Hematopoietic multipotent progenitor cell treated with erythropoietin and hydrocortisone succinate and interleukin-3 and kit ligand, for 4 days (in vitro differentiated cells): ENCODE results near the gene JOSD1.

Source experiments
- DNase-seq: peaks from one replicate; pipeline ENCODE4 v3.0.0-alpha.2; 2015

JOSD1 gene

DNA sequence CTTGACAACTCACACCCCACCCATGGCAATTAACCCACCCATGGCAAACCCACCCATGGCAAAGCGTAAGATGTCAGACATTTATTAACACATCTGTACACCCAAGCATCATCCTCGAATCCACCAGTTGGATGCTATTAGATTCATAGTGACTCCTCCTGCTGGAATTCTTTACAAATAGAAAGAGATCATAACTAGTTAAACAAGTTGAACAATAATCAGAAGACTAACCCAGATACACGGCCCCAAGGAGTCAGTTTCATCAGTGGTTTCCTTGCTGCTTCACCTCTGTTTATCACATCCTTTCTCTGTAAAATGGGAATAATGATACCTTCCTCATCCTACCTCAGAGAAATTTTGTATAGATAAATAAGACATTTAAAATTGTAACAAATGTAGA, 10.1 kb upstream of the JOSD1 start:
- no peak for DNase-seq

DNA sequence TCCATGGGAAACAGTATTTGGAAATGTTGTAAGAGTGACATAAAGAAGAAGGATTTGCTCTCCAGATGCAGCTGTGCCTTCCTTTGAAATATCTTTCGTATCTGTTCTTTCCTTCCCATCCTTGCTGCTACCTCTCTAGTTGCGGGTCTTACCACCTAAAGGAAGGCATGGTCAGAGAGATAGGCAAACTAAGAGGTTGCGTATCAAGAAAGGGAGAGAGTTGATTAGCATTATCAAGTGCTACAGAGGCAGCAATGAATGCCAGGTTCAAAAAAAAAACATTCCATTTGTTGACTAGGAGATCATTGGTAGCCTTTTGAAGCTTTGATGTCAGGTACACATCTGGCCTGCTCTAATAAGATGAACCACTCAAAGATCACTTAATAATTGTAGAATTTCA, 9.6 kb upstream of the JOSD1 start:
- peak; percentile 78 for DNase-seq

DNA sequence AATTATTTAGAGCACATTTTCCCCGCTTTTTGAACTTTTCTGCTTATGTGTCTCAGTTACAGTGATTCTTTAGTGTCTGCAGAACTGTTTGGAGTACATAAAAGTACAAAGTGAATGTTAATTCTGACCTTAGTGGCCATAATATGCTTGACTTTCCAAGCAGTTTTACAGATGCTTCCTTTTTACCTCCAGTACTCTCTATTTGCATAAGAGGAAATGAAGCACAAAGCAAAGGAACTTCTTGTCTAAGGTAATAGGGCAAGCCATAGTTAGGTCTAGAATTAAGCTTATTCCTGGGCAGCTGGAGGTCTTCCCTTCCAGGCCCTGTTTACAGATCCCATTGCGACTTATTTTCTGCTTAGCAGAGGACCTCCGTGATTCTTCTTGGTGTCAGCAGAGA, 8.6 kb upstream of the JOSD1 start:
- DNase-seq: no peak

DNA sequence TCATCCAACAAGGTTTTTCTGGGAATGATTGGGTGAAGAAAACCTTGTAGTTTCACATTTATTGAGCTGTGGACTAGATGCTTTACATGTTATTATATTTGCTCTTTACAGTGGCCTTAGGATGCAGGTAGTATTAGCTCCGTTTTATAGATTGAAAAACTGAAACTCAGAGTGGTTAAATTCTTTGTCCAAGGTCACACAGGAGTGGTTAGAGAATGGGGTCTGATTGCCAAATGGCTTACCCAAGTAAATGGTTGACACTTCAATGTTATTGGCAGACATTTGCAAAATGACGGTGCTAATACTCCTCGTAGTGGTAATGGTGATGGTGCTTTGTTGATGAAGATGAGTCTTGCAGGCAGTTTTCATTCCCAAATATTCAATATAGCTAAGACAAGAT, 7.2 kb upstream of the JOSD1 start:
- no peak for DNase-seq

DNA sequence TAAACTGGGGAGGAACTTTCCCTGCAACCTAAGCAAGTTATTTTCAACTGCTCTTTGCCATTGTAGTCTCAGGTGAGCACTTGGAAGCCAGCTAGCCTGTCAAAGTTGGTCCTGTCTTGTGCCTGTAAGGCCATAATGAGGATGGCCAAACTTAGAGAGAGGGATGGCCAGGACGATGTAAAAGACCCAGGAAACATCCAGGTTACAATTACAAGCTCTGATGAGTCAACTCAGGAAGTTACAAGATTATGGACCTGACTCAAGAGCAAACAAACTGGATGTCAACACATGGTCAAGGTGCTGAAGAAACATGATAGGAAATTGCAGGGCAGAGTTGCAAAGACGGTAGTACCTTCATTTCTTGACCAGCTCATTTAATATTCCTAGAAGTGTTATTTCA, 6.6 kb upstream of the JOSD1 start:
- DNase-seq: no peak

DNA sequence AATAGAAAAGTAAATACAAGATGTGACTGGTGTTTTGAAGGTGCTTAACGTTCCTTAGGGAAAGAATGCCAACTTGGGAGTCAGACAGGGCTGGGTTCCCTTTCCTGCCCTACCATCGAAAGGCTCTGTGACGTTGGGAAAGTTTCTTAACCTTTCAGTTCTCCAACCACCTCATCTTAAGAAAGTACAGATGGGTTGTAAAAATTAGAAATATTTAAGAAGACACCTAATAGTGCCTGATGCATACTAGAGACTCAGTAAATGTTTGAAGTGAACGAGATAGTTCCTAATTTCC, 6.1 kb upstream of the JOSD1 start:
- DNase-seq: no peak

DNA sequence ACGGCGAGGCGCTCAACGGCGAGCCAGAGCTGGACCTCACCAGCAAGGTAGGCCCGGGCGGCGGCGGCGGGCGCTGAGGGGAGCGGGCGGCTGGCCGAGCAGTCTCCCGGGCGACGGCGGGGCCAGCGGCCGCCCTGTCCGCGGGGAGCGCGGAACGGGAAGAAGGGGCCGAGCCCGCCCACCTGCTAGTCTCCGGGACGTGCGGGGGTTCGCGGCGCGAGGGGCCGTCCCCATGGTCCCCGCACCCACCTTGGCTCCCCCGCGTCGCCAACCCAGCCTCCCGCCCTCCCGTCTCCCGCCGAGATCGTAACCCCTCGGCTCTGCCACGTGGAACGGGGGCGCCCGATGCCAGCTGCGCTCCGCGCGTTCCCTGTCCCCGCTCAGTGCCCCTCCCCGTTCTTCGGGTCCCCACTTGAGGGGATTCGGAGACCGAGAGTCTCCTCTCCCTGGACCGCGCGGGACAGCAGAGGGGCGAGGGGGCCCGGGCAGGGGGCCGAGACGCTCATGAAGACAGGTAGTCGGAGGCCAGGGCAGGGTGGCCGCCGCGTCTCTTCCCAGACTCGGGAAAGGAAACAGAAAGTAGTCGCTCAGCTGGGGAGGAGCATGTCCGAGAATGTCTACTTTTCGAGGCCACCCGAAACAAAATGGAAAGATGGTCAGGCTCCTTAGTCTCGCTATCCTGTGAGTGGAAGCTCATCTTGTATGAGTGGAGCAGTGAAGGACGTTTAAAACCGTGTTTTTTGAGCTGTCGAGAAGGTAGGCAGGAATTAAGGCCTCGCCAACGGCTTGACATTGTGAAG, 5.6 kb upstream of the JOSD1 start:
- peak; percentile 47 for DNase-seq

DNA sequence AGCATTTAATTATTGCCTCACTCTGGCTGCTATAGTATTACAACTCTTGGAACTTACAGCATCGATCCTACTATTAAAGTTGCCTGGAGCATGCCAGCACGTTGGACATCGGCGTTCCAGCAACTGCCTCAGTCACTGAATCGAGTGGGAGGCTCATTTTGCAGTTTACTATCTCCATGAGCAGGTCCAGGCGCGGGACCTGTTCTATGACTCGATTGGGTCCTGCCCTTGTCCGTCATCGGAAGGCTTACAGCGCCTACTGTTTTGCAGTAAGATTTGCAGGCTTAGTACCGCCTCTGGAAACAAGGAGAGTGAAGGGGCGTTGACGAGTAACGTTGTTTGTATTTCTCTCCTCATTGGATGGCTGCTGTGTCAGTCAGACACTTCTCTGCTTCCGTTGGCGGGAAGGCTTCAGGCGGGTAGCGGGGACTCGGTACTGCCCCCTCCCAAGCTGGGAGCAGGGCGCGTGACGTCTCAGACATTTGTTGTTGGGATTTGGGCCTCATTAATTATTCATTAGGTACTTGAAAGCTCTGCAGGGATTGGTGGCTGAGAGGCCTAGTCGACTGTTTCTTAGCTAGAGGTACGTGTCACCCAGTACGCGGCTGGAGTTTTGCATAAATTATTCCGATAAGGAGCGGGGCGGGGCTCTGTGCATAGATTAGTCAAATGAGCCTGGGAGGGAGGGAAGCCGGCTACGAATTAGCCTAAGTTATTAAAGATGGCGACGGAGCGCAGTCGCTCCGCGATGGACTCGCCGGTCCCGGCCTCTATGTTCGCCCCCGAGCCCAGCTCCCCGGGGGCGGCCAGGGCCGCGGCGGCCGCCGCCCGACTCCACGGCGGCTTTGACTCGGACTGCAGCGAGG, 4.7 kb upstream of the JOSD1 start, which contains the start of gene GTPBP1:
Gene GTPBP1 (plus strand): TSS at position 710 of the 866 bp plus-strand sequence. CDS start 12 bp downstream, at position 722.
- peak; percentile 100 for DNase-seq

DNA sequence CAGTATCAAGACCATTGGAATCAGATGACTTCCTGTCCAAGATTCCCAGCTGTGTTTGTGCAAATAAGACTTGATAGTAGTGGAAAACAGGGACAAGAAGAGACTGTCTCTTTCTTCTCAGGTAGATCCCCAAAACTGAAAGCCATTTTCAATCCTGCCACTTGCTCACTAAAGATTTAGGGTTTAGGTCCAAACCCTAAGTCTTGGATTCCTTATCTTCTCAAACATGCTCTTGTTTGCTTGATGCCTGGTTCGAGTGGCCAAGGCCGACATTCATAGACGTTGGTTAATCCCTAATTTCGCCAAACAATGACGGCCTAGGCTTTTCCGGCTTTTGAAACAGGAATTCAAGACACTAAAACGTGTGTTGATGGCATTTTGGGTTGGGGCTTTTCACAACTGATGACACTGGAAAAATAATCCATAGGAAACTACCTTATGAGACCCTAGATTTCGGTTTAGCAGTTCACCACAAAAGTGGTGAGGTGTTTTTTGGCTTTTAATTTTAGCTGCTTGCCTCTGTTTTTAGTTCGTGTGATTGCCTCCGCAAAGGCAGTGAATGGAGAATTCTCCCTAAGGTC, 4.0 kb upstream of the JOSD1 start:
- peak; percentile 46 for DNase-seq

DNA sequence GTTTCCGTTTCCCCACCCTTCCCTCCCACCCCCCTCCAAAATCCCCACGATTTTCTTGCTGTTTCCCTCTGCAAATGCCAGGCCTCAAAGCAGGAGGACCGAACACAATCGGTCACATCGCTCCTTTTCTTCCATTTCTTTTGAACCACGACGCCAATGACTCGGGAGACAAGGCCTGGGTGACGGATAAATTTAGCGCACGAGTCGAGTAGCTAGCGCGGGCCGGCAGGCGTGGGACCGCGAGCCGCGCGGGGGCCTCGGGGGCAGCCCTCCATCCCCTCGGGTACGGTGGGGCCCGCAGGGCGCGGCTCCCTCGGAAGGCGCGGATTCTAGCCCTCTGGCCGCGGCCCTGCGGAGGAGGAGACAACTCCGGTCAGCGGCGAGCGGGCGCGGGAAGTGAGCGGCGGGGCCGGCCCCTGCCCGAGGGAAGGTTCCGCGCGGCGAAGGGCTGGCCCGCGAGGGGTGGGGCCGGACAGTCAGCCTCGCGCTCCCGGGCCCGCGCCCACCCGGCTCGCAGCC, 414 bp downstream of the JOSD1 start:
- no peak for DNase-seq

DNA sequence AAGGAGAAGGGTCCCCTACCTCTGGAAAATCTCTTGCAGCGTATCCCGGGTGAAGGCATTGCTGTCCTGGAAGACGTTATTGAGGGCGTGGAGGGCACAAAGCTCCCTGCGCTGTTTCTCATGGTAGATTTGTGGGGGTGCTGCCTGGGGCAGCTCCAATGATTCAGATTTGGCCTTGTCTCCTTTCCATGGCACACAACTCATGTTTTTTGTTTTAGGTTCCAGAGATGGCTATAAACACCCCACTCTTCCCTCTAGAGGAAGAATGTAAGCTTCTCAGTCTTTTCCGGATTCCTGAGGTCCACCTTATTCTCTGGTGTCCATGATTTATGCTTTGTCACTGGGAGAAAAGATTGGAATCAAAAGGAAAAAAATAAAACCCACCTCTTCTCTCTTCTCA, 959 bp downstream of the JOSD1 start:
- DNase-seq: no peak

DNA sequence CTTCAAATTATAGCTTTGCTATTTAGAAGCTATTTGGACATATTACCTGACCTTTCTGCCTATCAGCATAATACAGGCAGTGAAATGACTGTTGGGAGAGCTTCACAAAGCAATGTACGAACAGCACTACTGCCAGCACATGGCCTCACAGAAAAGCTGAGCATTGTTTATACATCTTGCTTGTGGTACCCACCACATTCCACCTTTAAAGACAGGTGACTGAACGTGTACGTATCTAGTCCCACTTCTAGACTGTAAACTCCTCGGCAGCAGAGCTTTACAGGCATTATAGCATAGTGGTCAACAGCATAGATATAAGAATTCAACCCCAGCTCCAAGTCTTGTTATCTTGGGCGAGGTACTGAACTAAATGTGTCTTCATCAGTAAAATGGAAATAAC, 1.6 kb downstream of the JOSD1 start:
- DNase-seq: no peak

DNA sequence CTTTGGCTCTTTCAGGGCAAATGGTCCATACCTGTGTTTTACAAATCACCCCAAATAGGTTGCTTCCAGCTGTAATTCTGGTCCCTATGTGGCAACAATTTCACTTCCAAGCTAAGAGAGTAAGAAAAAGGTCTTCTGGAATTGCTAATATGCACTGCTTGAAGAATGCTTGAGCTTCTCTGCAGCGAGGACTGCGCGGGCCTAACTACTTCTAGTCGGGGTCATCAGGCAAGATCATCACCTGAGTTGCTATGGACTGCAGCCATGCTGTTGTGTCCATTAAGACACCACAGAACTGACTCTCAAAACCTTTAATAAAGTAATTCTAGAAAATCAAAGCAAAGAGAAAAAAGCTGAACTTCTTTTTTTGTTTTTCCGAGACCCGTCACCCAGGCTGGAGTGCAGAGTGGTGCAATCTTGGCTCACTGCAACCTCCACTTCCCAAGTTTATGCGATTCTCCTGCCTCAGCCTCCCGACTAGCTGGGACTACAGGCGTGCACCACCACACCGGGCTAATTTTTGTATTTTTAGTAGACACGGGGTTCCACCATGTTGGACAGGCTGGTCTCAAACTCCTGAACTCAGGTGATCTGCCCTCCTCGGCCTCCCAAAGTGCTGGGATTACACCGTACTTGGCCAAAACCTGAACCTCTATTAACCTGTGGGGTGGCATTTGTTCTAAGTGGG, 2.2 kb downstream of the JOSD1 start:
- no peak for DNase-seq

DNA sequence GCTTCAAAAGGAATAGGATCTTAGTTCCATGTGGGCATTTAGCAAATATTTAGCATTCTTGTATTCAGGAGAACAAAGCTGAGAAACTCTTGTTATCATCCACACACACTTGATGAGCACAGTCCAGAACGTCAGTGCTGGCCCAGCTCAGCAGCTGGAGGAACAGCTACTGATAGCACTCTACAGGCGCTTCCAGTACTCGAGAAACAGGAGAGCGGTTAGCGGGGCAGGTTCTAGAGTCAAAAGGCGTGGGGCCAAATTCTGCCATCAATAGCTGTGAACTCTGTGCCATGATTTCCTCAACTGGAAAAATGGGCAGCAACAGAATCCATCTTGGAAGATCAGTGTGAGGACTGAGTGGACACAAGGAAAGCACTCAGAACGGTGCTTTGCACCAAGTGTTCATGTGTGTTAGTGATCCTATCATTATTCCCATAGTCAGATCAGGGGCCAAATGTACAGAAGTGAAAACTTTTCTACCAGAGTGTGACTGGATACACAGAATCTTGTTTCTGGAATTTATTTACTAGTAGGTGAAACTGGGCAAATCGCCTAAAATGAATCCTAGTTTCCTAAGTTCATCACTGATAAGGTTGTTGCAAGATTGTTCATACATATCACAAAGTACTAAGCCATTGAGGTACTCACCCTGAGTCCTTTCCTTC, 3.2 kb downstream of the JOSD1 start:
- peak; percentile 81 for DNase-seq

DNA sequence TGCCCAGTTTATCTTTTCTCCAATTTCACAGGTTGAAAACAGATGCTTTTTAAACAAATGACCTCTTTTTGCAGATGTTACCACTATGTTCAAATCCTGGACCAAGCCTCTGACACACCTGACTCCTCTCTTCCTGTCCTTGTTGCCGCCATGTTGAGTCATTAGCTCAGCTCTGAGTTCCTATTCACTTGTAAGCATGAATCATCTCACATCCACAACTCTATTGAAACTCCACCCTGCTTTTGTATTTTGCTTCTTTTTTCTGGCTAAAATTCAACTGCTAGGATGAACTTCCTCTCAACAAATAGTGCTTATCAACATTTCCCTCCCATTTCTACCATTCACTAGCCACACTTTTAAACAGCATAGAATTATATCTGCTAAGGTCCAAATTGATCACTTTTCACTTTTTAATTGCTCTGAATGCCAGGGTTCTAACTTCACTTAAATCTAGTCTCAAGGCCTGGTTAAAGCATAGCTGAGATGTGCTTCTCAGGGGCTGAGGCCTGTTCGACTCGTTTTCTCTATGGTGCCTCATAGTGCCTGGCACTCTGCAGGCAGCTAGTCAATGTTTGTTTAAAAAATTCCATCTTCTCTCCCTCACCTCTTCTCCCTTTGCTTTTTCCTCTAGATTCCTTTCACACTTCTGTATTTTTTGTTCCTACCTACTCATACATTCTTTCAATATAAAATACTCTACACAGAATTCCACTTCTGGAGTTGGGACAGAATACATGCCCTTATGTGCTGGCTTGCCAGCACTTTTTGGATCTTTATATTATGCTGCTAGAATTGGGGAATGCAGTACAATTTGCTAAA, 3.9 kb downstream of the JOSD1 start:
- peak; percentile 70 for DNase-seq

DNA sequence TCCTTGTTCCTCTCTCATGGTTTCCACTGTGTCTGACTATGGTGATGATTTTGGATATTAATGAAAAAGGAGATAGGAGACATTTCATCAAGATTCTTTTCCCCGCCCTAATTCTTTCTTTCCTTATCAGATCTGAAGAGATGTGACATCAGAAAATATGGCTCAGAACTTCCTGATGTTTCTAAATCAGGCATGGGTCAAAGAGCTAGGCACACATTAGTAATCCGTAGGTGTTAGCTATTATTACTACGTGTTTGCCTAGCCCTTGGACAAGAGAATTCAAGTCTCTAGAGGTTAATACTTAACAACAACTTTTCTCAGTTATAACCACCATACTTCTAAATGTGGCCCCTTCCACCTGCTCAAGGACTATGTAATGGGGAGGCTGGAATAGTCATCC, 5.8 kb downstream of the JOSD1 start:
- peak; percentile 41 for DNase-seq

DNA sequence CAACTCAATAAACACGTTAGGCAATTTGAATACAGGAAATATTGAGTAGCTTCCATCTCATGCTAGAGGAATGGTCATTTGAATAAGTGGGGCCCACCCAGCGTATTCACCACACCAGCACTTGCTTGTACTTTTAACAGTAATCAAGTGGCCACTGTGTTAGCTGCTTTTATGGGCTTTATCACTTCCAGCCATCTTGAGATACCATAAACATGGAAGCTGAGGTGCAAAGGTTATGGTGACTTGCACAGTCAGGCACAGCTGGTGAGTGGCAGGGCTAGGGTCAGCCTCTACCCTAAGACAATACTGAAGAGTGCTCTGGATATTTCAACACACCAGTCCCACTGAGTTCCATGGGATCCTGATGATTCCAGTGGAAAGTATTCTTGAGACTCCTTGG, 6.7 kb downstream of the JOSD1 start:
- DNase-seq: no peak

DNA sequence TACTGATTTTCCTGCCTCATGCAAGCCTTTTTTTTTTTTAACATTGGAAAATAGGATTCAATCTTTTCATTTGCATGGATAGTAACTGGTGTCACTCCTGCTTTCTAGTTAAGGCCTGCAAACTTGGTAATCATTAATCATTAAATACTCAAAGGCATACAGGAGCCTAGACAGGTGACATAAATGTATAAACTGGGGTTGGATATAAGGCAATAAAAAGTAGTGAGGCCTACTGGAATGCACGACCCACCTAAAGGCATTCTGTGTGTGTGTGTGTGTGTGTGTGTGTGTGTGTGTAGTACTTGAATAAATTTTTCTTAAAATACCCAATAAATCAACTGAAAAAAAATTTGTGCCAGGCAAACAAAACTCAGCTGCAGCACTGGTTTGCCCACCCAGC, 11.1 kb downstream of the JOSD1 start:
- no peak for DNase-seq

DNA sequence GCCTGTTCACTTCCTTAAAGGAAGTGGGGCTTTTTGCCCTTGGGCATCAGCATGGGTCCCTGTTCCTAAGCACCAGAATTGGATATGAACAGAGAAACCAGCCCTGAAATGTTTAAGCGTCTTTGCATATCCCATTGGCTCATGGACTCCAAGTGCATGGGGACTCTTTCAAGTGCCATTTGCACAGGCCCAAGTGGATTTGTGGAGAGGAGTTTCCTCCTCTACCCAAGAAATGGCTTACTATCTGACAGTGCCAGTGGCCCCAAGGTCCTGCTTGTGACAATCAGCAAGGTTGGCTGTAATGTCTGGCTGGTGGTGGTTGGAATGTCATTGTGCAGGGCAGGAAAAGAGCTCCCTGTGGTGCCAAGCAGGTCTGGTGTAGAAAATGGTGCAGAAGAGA, 15.0 kb downstream of the JOSD1 start:
- no peak for DNase-seq

DNA sequence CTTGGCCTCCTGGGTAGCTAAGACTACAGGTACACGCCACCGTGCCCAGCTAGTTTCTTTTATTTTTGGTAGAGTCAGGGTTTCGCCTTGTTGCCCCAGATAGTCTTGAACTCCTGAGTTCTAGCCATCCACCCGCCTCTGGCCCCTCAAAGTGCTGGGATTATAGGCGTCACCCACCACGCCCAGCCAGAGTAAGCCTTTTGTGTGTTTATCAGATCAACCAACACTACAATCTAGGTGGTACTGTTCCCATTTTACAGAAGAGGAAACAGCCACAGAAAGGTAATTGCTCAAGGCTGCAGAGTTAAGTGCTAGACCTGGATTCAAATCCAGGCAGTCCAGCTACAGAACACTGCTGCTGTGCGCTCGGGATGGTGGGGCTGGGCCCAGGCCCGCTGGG, 15.8 kb downstream of the JOSD1 start:
- DNase-seq: no peak

DNA sequence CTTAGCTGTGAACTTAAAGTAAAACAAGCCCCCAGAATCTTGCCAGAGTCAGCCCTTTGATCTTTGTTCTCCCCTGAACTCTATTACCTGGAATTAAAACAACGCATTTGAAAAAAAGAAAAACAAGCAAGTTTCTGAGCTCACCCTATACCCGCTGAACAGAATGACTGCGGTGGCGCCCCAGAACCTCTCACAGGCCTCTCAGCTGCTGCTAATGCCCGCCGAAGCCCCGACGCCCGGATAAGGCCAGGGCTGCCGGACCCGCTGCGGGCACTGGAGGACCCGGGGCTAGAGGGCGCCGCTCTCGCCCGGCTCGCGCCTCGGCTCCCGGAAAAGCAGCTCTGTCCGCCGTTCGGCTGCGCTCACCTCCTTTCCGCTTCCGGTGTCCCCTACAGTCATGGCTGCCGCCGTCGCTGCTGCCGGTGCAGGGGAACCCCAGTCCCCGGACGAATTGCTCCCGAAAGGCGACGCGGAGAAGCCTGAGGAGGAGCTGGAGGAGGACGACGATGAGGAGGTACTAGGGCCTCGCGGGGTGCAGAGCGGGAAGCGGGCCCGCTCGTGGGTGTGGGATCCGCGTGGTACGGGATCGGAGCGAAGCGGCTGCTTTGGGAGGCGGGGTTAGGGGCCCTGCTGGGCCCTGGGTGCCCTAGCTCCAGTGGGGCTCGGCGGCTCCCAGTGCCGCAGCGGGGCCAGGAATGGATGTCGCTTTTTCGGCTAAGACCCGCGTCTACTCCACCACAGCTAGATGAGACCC, 19.0 kb downstream of the JOSD1 start, which contains the start of gene TOMM22:
Gene TOMM22 (plus strand): TSS at position 376 of the 754 bp plus-strand sequence. CDS start 22 bp downstream, at position 398.
- DNase-seq: peak; percentile 96
